ENCODE measurements around the gene DHX29.

GRCh38 chr5:55313870-55314617 is 6.5 kb upstream of the DHX29 start:
- TF ChIP-seq POLR2A (IDR thresholded peaks at IDR 0.05): no peak
- TF ChIP-seq, protein P1, sequence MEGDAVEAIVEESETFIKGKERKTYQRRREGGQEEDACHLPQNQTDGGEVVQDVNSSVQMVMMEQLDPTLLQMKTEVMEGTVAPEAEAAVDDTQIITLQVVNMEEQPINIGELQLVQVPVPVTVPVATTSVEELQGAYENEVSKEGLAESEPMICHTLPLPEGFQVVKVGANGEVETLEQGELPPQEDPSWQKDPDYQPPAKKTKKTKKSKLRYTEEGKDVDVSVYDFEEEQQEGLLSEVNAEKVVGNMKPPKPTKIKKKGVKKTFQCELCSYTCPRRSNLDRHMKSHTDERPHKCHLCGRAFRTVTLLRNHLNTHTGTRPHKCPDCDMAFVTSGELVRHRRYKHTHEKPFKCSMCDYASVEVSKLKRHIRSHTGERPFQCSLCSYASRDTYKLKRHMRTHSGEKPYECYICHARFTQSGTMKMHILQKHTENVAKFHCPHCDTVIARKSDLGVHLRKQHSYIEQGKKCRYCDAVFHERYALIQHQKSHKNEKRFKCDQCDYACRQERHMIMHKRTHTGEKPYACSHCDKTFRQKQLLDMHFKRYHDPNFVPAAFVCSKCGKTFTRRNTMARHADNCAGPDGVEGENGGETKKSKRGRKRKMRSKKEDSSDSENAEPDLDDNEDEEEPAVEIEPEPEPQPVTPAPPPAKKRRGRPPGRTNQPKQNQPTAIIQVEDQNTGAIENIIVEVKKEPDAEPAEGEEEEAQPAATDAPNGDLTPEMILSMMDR (IDR thresholded peaks at IDR 0.05): no peak

Measured in suprapubic skin (tissue), 3 donors.